HG03196 (cell line): ENCODE data around the gene GSTT2B.
"Not testable (repeated sequence)": the region's sequence is repeated elsewhere in the genome, so short reads cannot be mapped to it uniquely, and the experiment has no call there.

ENCODE experiments used
- ATAC-seq: cut with Tn5 transposase; IDR thresholded peaks from one replicate; pipeline ENCODE4 v1.9.1; 2021; ENCODE audit not compliant: unreplicated experiment

The GSTT2B gene, protein sequence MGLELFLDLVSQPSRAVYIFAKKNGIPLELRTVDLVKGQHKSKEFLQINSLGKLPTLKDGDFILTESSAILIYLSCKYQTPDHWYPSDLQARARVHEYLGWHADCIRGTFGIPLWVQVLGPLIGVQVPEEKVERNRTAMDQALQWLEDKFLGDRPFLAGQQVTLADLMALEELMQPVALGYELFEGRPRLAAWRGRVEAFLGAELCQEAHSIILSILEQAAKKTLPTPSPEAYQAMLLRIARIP

DNA sequence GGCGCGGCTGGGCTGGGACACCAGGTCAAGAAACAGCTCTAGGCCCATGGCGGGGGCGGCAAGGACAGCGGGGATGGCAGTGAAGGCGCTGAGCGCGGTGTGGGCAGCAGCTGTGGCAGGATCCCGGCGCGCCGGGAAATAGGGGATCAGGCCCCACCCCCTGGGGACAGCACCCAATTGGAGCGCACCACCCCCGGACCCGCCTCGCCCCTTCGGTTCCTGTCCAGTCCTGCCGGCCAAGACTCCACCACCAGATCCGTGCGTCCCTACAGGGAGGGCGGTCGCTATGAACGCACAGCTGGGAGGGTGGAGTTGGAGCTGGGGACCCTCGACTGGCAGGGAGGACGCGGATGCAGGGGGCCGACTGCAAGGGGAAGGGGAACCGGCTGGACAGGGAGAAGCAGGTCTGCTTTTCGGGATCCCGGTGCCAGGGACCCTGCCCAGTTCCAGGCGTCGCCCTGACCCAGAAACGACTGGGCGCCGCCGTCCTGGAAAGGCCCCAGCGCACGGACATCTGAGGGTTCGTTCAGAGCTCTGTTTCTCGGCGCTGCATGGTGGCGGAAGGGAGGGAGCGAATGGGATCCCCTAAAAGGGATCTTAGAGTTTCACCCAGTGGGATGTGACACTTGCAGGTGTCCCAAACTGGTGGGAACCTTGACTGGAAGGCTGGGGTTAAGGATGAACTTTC is at the start of gene GSTT2B:
Gene GSTT2B, minus strand, starts transcription at position 112 of the 688 bp plus-strand sequence. Its CDS starts 64 bp downstream, at position 48.
- not testable (repeated sequence) for ATAC-seq

DNA sequence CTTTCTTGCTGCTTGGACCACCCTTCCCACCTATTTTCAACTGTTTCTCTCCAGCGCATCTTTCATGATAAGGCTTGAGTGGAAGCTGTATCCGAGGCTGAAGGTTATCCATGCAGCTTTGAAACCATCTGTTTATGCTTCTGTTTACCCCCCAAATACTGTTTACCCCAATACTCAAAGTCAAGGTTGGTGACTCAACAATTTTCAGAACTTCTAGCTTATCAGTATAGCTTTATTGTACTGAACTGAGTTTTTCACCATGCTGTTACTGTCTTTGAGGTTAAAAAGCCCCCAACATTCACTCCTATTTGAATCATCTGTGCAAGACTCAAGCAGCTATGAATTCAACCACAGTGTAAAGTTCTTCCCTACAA is 49.0 kb upstream of the GSTT2B start:
- no peak for ATAC-seq

GRCh38 chr22:24009227-24010017 is 48.4 kb upstream of the GSTT2B start:
- no peak for ATAC-seq

GRCh38 chr22:24008381-24009226 is 47.6 kb upstream of the GSTT2B start:
- ATAC-seq = no peak

- no peak for ATAC-seq
These were observed 47.0 kb upstream of the GSTT2B start for GRCh38 chr22:24008022-24008283.

- ATAC-seq = no peak
These were observed 46.4 kb upstream of the GSTT2B start for GRCh38 chr22:24007253-24008021.

DNA sequence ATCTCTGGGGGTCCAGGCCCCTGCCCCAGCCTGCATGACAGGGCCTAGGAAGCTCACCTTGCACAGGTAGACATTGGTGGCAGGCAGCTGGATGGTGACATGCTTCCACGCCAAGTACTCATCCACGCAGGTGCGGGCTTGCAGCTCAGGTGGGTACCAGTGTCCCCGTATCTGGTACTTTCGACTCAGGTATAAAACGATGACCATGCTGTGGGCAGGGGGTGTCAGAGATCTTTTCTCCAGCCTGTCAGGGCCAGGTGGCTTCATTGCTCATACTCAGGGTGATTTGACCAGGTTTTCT is 45.9 kb upstream of the GSTT2B start:
- no peak for ATAC-seq

GRCh38 chr22:24006207-24006913 is 45.4 kb upstream of the GSTT2B start:
- ATAC-seq = no peak

GRCh38 chr22:24005201-24005600 is 44.2 kb upstream of the GSTT2B start, which contains the start of gene GSTT4:
Gene GSTT4, minus strand, starts transcription at chr22:24005453. Its CDS starts 97 bp downstream, at chr22:24005356.
- no peak for ATAC-seq

DNA sequence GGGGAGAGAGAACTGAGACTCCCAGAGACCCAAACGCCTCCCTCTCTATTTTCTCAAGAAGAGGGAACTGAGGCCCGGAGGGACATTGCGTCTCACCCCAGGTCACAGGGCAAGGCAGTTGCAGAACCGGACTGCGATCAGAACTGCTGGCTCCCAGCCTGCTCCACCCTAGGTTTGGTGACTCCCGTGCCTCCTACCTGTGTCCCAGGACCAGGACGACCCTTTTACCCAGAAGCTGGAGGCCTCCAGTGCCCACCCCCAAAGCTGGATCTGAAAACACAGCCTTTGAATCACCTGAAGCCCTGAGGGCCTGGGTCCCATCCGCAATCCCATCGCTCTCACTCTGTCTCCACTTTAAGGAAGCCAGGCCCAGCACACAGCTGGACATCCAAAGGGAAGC is 42.9 kb upstream of the GSTT2B start:
- ATAC-seq = no peak

DNA sequence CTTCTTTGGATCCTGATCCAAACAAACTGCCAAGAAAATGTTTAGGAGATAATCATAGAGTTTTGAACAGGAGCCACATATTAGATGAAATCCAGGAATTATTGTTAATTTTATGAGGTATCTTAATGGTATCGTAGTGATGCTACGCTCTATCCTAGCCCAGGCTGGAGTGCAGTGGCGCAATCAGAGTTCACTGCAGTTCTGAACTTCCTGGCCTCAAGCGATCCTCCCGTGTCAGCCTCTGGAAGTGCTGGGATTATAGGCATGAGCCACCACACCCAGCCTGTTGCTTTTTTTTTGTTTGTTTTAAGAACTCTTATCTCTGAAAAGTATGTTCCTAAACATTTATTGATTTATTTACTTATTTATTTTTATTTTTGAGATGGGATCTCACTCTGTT is 41.9 kb upstream of the GSTT2B start:
- ATAC-seq = no peak

DNA sequence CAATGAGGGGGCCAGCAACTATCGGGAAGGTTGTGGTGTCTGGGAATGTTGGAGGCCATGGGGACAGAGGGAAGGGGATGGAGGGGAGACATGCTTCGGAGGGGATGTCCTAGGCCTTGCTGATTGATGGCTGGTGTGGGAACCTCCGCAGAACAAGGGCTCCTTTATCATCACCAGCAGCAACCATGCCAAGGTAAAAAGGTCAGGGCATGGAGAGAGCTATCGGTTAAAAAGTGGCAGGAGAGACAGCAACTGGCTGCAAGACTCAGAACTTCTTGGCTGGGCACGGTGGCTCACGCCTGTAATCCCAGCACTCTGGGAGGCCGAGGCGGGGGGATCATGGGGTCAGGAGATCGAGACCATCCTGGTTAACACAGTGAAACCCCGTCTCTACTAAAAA is 41.3 kb upstream of the GSTT2B start:
- no peak for ATAC-seq

- ATAC-seq = no peak
These were observed 40.3 kb upstream of the GSTT2B start for GRCh38 chr22:24001314-24001713.

DNA sequence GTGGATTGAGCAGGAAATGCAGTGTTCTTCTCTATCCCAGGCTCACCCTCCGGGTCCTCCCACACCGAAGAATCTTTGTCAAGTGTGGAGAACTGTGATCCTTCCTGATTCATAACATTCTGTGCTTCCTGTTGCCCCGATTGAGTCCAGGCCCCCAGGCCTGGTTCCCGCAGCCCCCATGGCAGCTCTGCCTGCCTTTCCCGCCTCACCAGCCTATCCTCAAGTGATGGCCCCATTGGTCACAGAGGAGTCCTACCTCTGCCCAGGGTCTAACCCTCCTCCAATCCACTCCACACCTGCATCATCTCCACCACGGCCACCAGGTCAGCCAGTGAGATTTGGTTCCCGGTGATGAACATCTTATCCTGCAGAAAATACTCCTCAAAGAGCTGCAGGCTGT is 38.8 kb upstream of the GSTT2B start:
- not testable (repeated sequence) for ATAC-seq

- no peak for ATAC-seq
These were observed 36.1 kb upstream of the GSTT2B start for GRCh38 chr22:23997092-23997491.

- ATAC-seq = not testable (repeated sequence)
These were observed 32.7 kb upstream of the GSTT2B start for GRCh38 chr22:23993581-23994177.

DNA sequence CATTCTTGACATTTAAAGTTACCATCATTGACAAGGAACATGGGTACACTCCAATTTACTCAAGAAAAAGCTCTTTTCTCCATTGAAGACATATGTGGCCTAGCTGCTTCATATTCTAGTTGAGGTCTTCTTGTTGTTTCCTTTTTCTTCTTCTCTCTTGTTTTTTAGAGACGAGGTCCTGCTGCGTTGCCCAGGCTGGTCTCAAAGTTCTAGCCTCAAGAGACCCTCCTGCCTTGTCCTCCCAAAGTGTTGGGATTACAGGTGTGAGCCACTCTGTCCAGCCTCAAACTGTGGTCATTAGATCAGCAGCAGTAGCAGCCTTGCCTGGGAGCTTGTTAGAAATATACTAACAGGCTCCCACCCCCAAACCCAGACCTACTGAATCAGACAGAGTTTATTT is 32.1 kb upstream of the GSTT2B start:
- ATAC-seq = not testable (repeated sequence)

DNA sequence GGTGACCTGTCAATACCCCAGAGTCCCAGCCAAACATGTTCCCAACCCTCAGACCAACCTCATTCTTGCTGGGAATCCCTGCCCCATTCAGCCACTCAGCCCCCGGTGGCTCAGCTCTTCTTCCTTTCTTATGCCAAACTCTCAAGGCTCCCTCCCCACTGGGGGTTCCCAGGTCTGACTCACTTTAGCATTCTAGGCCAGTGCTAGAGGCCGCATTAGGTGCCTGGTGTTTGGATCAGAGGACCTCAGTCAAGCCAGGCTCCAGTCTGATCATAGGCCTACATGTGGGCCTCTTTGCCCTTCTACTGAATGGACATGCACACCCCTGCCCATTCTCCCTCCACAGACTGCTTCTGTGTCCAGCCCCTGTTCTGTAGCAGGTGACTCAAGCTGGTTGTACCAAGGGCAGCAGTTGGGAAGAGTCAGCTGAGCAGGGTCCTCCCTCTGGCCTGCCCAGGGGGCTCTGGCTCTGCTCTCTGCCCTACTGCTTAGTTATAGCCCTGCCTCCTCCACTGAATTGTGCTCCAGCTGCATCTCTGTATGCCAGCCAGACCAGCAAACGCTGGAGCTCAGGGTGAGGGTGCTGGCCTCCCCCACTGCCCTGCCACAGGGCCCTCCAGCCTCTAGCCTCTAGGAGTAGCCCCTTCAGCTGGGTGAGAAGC is 28.7 kb upstream of the GSTT2B start:
- not testable (repeated sequence) for ATAC-seq

- not testable (repeated sequence) for ATAC-seq
These were observed 25.7 kb upstream of the GSTT2B start for GRCh38 chr22:23986538-23987178.
